ENCODE data around the gene C16orf86. TPM values are rescaled to one million over a fixed set of nuclear protein-coding genes. Genes with fewer than 3 reads are reported as not detected.
A peak's percentile ranks its signal among the peaks of the same experiment; 100 is the strongest.

Gene C16orf86
- total RNA-seq, 1 experiment from 2014 or later = 4.9 TPM

DNA sequence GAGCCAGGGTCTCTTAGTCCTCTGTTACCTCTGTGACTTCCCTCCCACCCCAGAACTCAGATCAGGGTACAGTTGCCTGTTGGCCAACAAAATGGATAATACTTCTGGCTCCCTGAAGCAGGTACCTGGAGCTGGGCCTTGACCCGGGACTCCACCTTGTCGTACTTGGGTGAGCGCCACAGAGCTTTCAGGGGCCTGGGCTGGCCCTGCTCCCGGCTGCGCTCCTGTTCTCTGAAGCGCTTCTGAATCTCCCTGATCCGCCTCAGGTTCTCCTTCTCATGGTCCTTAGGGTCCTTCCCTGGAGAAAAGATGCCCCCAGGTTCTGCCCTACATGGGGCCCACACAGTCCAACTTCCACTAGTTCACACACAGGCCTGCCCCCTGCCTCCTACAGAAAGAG, 1.7 kb upstream of the C16orf86 start (continued):
- TF ChIP-seq, protein P1, sequence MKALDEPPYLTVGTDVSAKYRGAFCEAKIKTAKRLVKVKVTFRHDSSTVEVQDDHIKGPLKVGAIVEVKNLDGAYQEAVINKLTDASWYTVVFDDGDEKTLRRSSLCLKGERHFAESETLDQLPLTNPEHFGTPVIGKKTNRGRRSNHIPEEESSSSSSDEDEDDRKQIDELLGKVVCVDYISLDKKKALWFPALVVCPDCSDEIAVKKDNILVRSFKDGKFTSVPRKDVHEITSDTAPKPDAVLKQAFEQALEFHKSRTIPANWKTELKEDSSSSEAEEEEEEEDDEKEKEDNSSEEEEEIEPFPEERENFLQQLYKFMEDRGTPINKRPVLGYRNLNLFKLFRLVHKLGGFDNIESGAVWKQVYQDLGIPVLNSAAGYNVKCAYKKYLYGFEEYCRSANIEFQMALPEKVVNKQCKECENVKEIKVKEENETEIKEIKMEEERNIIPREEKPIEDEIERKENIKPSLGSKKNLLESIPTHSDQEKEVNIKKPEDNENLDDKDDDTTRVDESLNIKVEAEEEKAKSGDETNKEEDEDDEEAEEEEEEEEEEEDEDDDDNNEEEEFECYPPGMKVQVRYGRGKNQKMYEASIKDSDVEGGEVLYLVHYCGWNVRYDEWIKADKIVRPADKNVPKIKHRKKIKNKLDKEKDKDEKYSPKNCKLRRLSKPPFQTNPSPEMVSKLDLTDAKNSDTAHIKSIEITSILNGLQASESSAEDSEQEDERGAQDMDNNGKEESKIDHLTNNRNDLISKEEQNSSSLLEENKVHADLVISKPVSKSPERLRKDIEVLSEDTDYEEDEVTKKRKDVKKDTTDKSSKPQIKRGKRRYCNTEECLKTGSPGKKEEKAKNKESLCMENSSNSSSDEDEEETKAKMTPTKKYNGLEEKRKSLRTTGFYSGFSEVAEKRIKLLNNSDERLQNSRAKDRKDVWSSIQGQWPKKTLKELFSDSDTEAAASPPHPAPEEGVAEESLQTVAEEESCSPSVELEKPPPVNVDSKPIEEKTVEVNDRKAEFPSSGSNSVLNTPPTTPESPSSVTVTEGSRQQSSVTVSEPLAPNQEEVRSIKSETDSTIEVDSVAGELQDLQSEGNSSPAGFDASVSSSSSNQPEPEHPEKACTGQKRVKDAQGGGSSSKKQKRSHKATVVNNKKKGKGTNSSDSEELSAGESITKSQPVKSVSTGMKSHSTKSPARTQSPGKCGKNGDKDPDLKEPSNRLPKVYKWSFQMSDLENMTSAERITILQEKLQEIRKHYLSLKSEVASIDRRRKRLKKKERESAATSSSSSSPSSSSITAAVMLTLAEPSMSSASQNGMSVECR (CRISPR knock-in tag; IDR thresholded peaks at IDR 0.05; ENCODE audit: borderline replicate concordance) = no peak
- TF ChIP-seq ZNF671 (CRISPR knock-in tag; IDR thresholded peaks at IDR 0.05) (no peak), ZNF263 (CRISPR knock-in tag; IDR thresholded peaks at IDR 0.05; ENCODE audit: low read depth) (no peak)
- TF ChIP-seq, protein P2, sequence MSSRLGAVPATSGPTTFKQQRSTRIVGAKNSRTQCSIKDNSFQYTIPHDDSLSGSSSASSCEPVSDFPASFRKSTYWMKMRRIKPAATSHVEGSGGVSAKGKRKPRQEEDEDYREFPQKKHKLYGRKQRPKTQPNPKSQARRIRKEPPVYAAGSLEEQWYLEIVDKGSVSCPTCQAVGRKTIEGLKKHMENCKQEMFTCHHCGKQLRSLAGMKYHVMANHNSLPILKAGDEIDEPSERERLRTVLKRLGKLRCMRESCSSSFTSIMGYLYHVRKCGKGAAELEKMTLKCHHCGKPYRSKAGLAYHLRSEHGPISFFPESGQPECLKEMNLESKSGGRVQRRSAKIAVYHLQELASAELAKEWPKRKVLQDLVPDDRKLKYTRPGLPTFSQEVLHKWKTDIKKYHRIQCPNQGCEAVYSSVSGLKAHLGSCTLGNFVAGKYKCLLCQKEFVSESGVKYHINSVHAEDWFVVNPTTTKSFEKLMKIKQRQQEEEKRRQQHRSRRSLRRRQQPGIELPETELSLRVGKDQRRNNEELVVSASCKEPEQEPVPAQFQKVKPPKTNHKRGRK (CRISPR knock-in tag; IDR thresholded peaks at IDR 0.05; ENCODE audit: borderline replicate concordance) = no peak

- no peaks in the 10 kb centered on the region for H3K9me3 Mint-ChIP-seq
- ATAC-seq (no peak), DNase-seq (ENCODE audit: low spot score) (no peak)
- no peak overlapping the region for H3K27ac Mint-ChIP-seq
- H3K4me3 Mint-ChIP-seq = peak overlapping the region; percentile 69
- H3K36me3 Mint-ChIP-seq = no peaks in the 10 kb centered on the region
- ChIA-PET CTCF (interaction anchor here (1.0 to 10.3 kb wide), 11 partner anchors 18 to 375 kb away, joined by 3 to 137 read pairs (median 5); partner anchors contain the start of genes CARMIL2 and CTCF), POLR2A (no interaction called here)
- peaks cover 18% of the 10 kb centered on the region for H3K4me1 Mint-ChIP-seq
- peaks cover 6% of the 10 kb centered on the region for H3K27me3 Mint-ChIP-seq (ENCODE audit: low read depth)
- TF ChIP-seq SP1 (CRISPR knock-in tag; conservative IDR thresholded peaks at IDR 0.05) (no peak), CREB1 (CRISPR knock-in tag; IDR thresholded peaks at IDR 0.05) (no peak)
These were observed 1.0 kb upstream of the C16orf86 start for GRCh38 chr16:67665598-67665997.

GRCh38 chr16:67666032-67666551, 522 bp upstream of the C16orf86 start:
- no peaks in the 10 kb centered on the region for H3K9me3 Mint-ChIP-seq
- H3K27me3 Mint-ChIP-seq (ENCODE audit: low read depth) = peaks cover 6% of the 10 kb centered on the region
- ChIA-PET POLR2A (interaction anchor here (0.9 kb wide), 1 partner anchor 16 kb away, joined by 3 read pairs; no protein-coding TSS in a partner anchor), CTCF (interaction anchor here (0.6 to 10.3 kb wide), 19 partner anchors 13 to 1854 kb away, joined by 3 to 137 read pairs (median 5); partner anchors contain the start of genes ATP6V0D1, CARMIL2, CTCF and GFOD2)
- H3K4me3 Mint-ChIP-seq = peak overlapping the region; percentile 69
- peaks cover 18% of the 10 kb centered on the region for H3K4me1 Mint-ChIP-seq
- DNase-seq (ENCODE audit: low spot score) (peak; percentile 67), ATAC-seq (peak; percentile 49)
- no peaks in the 10 kb centered on the region for H3K36me3 Mint-ChIP-seq
- H3K27ac Mint-ChIP-seq = no peak overlapping the region
- TF ChIP-seq, protein P3, sequence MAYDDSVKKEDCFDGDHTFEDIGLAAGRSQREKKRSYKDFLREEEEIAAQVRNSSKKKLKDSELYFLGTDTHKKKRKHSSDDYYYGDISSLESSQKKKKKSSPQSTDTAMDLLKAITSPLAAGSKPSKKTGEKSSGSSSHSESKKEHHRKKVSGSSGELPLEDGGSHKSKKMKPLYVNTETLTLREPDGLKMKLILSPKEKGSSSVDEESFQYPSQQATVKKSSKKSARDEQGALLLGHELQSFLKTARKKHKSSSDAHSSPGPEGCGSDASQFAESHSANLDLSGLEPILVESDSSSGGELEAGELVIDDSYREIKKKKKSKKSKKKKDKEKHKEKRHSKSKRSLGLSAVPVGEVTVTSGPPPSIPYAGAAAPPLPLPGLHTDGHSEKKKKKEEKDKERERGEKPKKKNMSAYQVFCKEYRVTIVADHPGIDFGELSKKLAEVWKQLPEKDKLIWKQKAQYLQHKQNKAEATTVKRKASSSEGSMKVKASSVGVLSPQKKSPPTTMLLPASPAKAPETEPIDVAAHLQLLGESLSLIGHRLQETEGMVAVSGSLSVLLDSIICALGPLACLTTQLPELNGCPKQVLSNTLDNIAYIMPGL (CRISPR knock-in tag; IDR thresholded peaks at IDR 0.05) = 0 out of 2 replicates have a peak, but pooled peaks have one; percentile 33
- TF ChIP-seq HMGA2 (CRISPR knock-in tag; IDR thresholded peaks at IDR 0.05) (no peak), MLX (CRISPR knock-in tag; IDR thresholded peaks at IDR 0.05) (no peak), FOXP1 (CRISPR knock-in tag; IDR thresholded peaks at IDR 0.05; ENCODE audit: borderline replicate concordance) (no peak), CTCF (IDR thresholded peaks at IDR 0.05) (no peak), MYBL2 (CRISPR knock-in tag; IDR thresholded peaks at IDR 0.05) (no peak), ZBTB21 (CRISPR knock-in tag; IDR thresholded peaks at IDR 0.05; ENCODE audit: borderline replicate concordance) (no peak)
- TF ChIP-seq, protein P1 (CRISPR knock-in tag; IDR thresholded peaks at IDR 0.05; ENCODE audit: borderline replicate concordance) = no peak
- TF ChIP-seq, protein P4, sequence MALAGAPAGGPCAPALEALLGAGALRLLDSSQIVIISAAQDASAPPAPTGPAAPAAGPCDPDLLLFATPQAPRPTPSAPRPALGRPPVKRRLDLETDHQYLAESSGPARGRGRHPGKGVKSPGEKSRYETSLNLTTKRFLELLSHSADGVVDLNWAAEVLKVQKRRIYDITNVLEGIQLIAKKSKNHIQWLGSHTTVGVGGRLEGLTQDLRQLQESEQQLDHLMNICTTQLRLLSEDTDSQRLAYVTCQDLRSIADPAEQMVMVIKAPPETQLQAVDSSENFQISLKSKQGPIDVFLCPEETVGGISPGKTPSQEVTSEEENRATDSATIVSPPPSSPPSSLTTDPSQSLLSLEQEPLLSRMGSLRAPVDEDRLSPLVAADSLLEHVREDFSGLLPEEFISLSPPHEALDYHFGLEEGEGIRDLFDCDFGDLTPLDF (CRISPR knock-in tag; IDR thresholded peaks at IDR 0.05) = 0 out of 2 replicates have a peak, but pooled peaks have one; percentile 28

Data from WTC11 (cell line).